GM06990 (cell line): ENCODE data around the gene GFRAL.
A peak's percentile ranks its signal among the peaks of the same experiment; 100 is the strongest.
"Not testable (repeated sequence)": the region's sequence is repeated elsewhere in the genome, so short reads cannot be mapped to it uniquely, and the experiment has no call there.

Source experiments
- DNase-seq: peaks from one replicate; pipeline ENCODE4 v3.0.0-alpha.2; 2011; ENCODE audit not compliant: insufficient read length; ENCODE audit errors: extremely low read depth
- H3K27me3 ChIP-seq: replicated peaks from 2 replicates; pipeline ENCODE4 v1.6.0; 2011; ENCODE audit warnings: low read length; ENCODE audit not compliant: control insufficient read depth, insufficient read depth
- H3K36me3 ChIP-seq: 2 replicates; pipeline ENCODE4 v1.5.1; 2011; ENCODE audit warnings: low read length; ENCODE audit not compliant: control insufficient read depth, insufficient read depth
- H3K4me3 ChIP-seq: replicated peaks from 2 replicates; pipeline ENCODE4 v1.5.1; 2011; ENCODE audit warnings: low read depth, mild to moderate bottlenecking, control low read depth, low read length
- CTCF ChIP-seq: IDR thresholded peaks from 2 replicates; pipeline ENCODE4 v1.5.1; 2011; ENCODE audit warnings: low read length, control low read depth, mild to moderate bottlenecking, inconsistent platforms; ENCODE audit not compliant: insufficient read depth, poor library complexity, severe bottlenecking

The GFRAL gene

GRCh38 chr6:55293116-55293515 lies 34.2 kb upstream of the GFRAL start:
- DNase-seq: peak; percentile 0
- no peaks in the 10 kb centered on the region for H3K36me3 ChIP-seq
- no peaks in the 10 kb centered on the region for H3K27me3 ChIP-seq
- no peak overlapping the region for H3K4me3 ChIP-seq
- TF ChIP-seq CTCF: peak; percentile 48

- H3K4me3 ChIP-seq, DNase-seq, H3K36me3 ChIP-seq, H3K27me3 ChIP-seq: not testable (repeated sequence)
Observed at GRCh38 chr6:55297214-55297613, 30.1 kb upstream of the GFRAL start.

- TF ChIP-seq CTCF: no peak
- no peak overlapping the region for H3K4me3 ChIP-seq
Observed at GRCh38 chr6:55299286-55299985, 27.8 kb upstream of the GFRAL start.

GRCh38 chr6:55304747-55305146 lies 22.5 kb upstream of the GFRAL start:
- TF ChIP-seq CTCF: no peak
- Histone ChIP-seq H3K27me3 (no peaks in the 10 kb centered on the region), H3K4me3 (no peak overlapping the region), H3K36me3 (no peaks in the 10 kb centered on the region)
- no peak for DNase-seq

More at GRCh38 chr6:55299286-55299985, 27.8 kb upstream of the GFRAL start:
- no peaks in the 10 kb centered on the region for H3K27me3 ChIP-seq
- no peaks in the 10 kb centered on the region for H3K36me3 ChIP-seq
- DNase-seq: no peak

GRCh38 chr6:55319961-55320695 lies 7.1 kb upstream of the GFRAL start:
- TF ChIP-seq CTCF: no peak
- H3K27me3 ChIP-seq: no peaks in the 10 kb centered on the region
- H3K4me3 ChIP-seq: no peak overlapping the region
- no peak for DNase-seq
- H3K36me3 ChIP-seq: no peaks in the 10 kb centered on the region

GRCh38 chr6:55320696-55321086 lies 6.6 kb upstream of the GFRAL start:
- Histone ChIP-seq H3K36me3 (no peaks in the 10 kb centered on the region), H3K4me3 (no peak overlapping the region), H3K27me3 (no peaks in the 10 kb centered on the region)
- TF ChIP-seq CTCF: no peak
- no peak for DNase-seq
